ENCODE measurements around the gene LRRC28. TPM values are rescaled to one million over a fixed set of nuclear protein-coding genes. Genes with fewer than 3 reads are reported as not detected.

The LRRC28 gene
- total RNA-seq, 1 experiment from 2014 or later: 21.4 TPM

DNA sequence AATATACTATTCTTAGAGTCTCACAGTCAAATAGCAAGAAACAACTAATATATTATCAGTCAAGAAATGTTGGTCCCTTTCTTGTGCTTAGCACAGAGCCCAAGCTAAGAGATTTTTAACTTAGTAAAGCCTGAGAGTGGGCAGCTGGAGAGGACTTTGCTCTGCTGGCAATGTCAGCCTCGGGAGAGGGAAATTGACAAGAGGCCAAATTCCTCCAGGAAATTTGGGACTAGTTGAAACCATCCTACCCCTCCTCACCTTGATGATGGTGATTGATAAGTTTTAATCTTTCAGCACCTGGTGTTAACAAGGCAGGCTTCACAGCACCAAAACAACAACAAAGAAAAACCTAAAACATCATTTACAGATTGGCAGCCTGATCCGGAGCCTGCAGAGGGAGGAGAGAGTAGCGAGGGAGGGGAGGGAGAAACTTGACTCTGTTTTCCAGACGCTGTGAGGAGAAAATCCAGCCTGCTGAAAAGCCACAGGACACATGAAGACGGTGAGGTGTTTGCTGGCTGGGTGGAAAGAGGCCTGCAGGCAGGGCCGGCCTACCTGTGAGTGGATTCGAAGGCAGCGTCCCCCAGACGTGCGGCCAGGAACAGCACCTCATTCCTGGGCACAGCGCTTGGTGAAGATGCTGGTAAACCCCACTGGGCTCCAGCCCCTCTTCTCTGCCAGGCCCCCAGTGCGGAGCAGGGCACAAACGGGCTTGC, 150.9 kb downstream of the LRRC28 start:
- intact Hi-C loops (cut with micrococcal nuclease): no loop called here
- ChIA-PET CTCF (no interaction called here), POLR2A (no interaction called here), RAD21 (ENCODE audit: low non-redundant PET in 1 of 2, low total read pairs in 2 of 2, uncharacterized antibody in 2 of 2, unreplicated experiment in 2 of 2) (no interaction called here)
- Histone ChIP-seq H3K79me2 (ENCODE audit: insufficient read depth, low read length) (no peaks in the 10 kb centered on the region), H4K20me1 (ENCODE audit: insufficient read depth) (no peaks in the 10 kb centered on the region), H3K4me3 (replicated peaks in 1 of 2; ENCODE audit: low read depth in 1 of 2, low read length in 2 of 2) (no peak overlapping the region), H3K9me2 (ENCODE audit: insufficient read depth) (no peaks in the 10 kb centered on the region), H3K9me3 (ENCODE audit: control insufficient read depth in 1 of 2, insufficient read depth in 1 of 2, low read depth in 1 of 2, low read length in 2 of 2) (no peaks in the 10 kb centered on the region), H3K9ac (ENCODE audit: low read length) (no peak overlapping the region), H3K27me3 (ENCODE audit: insufficient read depth, low read length) (no peaks in the 10 kb centered on the region), H3K4me2 (ENCODE audit: low read length) (no peak overlapping the region), H2AFZ (ENCODE audit: low read depth, low read length, poor library complexity, severe bottlenecking) (no peak overlapping the region), H3K27ac (ENCODE audit: low read depth, low read length) (no peak overlapping the region), H3K4me1 (ENCODE audit: control insufficient read depth in 1 of 2, insufficient read depth in 2 of 2, low read length in 2 of 2) (peaks cover 0 to 9% of the 10 kb centered on the region in 2 experiments; a peak in 1 of 4 replicates), H3K36me3 (ENCODE audit: control insufficient read depth in 1 of 2, insufficient read depth in 2 of 2, low read length in 2 of 2) (no peaks in the 10 kb centered on the region)
- TF ChIP-seq RAD21 (IDR thresholded peaks at IDR 0.05; ENCODE audit: low read depth) (no peak), POLR2AphosphoS5 (IDR thresholded peaks at IDR 0.05; ENCODE audit: low read depth, low read length) (no peak), EZH2 (IDR thresholded peaks at IDR 0.05) (no peak), JUND (IDR thresholded peaks at IDR 0.05) (no peak), ELF1 (IDR thresholded peaks at IDR 0.05; ENCODE audit: borderline replicate concordance, low read depth) (no peak)
- TF ChIP-seq, protein P1, sequence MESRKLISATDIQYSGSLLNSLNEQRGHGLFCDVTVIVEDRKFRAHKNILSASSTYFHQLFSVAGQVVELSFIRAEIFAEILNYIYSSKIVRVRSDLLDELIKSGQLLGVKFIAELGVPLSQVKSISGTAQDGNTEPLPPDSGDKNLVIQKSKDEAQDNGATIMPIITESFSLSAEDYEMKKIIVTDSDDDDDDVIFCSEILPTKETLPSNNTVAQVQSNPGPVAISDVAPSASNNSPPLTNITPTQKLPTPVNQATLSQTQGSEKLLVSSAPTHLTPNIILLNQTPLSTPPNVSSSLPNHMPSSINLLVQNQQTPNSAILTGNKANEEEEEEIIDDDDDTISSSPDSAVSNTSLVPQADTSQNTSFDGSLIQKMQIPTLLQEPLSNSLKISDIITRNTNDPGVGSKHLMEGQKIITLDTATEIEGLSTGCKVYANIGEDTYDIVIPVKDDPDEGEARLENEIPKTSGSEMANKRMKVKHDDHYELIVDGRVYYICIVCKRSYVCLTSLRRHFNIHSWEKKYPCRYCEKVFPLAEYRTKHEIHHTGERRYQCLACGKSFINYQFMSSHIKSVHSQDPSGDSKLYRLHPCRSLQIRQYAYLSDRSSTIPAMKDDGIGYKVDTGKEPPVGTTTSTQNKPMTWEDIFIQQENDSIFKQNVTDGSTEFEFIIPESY (IDR thresholded peaks at IDR 0.05; ENCODE audit: extremely low read depth, insufficient replicate concordance, low read length): no peak
- DNase-seq (ENCODE audit: low read depth, low spot score) (no peak), ATAC-seq (no peak)
- BruUV-seq (replicated peaks): no TSS peak

DNA sequence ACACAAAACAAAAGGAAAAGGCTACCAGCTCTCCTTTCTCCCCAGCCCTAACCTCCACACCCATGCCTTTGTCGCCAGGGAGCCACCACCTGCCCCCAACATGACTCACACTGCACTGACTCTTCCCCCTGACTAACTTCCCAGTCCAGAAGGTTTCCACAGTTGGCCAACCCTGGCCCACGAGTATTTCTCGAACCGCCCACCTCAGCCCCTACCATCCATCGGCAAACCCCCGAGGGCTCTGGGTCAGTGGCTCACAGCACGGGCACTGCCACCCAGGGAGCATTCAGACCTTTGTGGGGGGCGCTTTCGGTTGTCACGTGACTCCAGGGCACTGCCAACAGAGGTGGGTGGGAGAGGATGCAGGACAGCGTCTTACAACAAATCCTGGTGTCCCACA, 152.3 kb downstream of the LRRC28 start:
- Histone ChIP-seq H3K27me3 (ENCODE audit: insufficient read depth, low read length) (no peaks in the 10 kb centered on the region), H3K9ac (ENCODE audit: low read length) (no peak overlapping the region), H4K20me1 (ENCODE audit: insufficient read depth) (no peaks in the 10 kb centered on the region), H3K4me1 (ENCODE audit: control insufficient read depth in 1 of 2, insufficient read depth in 2 of 2, low read length in 2 of 2) (peaks cover 0 to 11% of the 10 kb centered on the region in 2 experiments; a peak in 1 of 4 replicates), H2AFZ (ENCODE audit: low read depth, low read length, poor library complexity, severe bottlenecking) (no peak overlapping the region), H3K79me2 (ENCODE audit: insufficient read depth, low read length) (no peaks in the 10 kb centered on the region), H3K4me2 (ENCODE audit: low read length) (no peak overlapping the region), H3K9me2 (ENCODE audit: insufficient read depth) (no peaks in the 10 kb centered on the region), H3K27ac (ENCODE audit: low read depth, low read length) (no peak overlapping the region), H3K9me3 (ENCODE audit: control insufficient read depth in 1 of 2, insufficient read depth in 1 of 2, low read depth in 1 of 2, low read length in 2 of 2) (no peaks in the 10 kb centered on the region), H3K4me3 (replicated peaks in 1 of 2; ENCODE audit: low read depth in 1 of 2, low read length in 2 of 2) (no peak overlapping the region), H3K36me3 (ENCODE audit: control insufficient read depth in 1 of 2, insufficient read depth in 2 of 2, low read length in 2 of 2) (no peaks in the 10 kb centered on the region)
- intact Hi-C loops (cut with micrococcal nuclease): no loop called here
- ChIA-PET RAD21 (ENCODE audit: low non-redundant PET in 1 of 2, low total read pairs in 2 of 2, uncharacterized antibody in 2 of 2, unreplicated experiment in 2 of 2) (no interaction called here), POLR2A (no interaction called here), CTCF (no interaction called here)
- ATAC-seq (peak; percentile 30; the same call in 1 of the 2 replicates), DNase-seq (ENCODE audit: low read depth, low spot score) (no peak)
- no peak for TF ChIP-seq SIN3A (IDR thresholded peaks at IDR 0.05; ENCODE audit: low read depth)
- BruUV-seq (replicated peaks): no TSS peak

All from HCT116 (cell line).